Measurements from ENCODE around the gene RAB11A.

RAB11A gene

DNA sequence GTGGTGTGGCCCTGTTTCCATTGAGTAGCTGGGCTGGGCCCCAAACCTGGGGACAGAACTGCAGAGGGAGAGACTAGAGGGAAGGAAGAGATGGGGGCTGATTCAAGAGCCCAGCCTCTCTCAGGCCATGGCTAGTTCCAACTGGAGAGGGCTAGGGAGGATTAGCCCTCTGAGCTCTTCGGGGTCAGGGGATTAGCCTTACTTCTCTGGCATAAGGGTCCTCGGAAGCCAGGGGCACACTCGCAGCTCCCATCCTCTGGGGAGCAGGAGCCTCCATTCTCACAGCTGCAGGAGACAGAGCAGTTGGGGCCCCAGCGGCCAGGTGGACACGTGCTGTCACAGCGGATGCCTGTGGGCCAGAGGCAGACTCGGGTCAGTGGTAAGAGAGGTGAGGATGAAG lies 53.3 kb downstream of the RAB11A start:
- H3K9me2 ChIP-seq (replicated peaks; ENCODE audit: low read depth, low read length) = no peaks in the 10 kb centered on the region
- no peak overlapping the region for H3K9ac ChIP-seq (ENCODE audit: low read depth, low read length, poor library complexity, severe bottlenecking)
- H3K4me3 ChIP-seq (ENCODE audit: low read length, poor library complexity, severe bottlenecking) = no peak overlapping the region
- no peaks in the 10 kb centered on the region for H4K20me1 ChIP-seq (ENCODE audit: insufficient read depth, low read length, poor library complexity, severe bottlenecking)
- TF ChIP-seq, protein P1, sequence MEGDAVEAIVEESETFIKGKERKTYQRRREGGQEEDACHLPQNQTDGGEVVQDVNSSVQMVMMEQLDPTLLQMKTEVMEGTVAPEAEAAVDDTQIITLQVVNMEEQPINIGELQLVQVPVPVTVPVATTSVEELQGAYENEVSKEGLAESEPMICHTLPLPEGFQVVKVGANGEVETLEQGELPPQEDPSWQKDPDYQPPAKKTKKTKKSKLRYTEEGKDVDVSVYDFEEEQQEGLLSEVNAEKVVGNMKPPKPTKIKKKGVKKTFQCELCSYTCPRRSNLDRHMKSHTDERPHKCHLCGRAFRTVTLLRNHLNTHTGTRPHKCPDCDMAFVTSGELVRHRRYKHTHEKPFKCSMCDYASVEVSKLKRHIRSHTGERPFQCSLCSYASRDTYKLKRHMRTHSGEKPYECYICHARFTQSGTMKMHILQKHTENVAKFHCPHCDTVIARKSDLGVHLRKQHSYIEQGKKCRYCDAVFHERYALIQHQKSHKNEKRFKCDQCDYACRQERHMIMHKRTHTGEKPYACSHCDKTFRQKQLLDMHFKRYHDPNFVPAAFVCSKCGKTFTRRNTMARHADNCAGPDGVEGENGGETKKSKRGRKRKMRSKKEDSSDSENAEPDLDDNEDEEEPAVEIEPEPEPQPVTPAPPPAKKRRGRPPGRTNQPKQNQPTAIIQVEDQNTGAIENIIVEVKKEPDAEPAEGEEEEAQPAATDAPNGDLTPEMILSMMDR (conservative IDR thresholded peaks at IDR 0.05; ENCODE audit: low read length) = no peak
- TF ChIP-seq EZH2phosphoT487 (IDR thresholded peaks at IDR 0.05; ENCODE audit: borderline replicate concordance) = no peak
- no peaks in the 10 kb centered on the region for H3K27me3 ChIP-seq (ENCODE audit: insufficient read depth, low read length, poor library complexity, severe bottlenecking)
- H3K36me3 ChIP-seq (ENCODE audit: insufficient read depth, low read length) = no peaks in the 10 kb centered on the region
- H3F3A ChIP-seq (ENCODE audit: low read depth) = no peaks in the 10 kb centered on the region
- no peaks in the 10 kb centered on the region for H3K79me2 ChIP-seq (ENCODE audit: insufficient read depth, low read length)
- H2AFZ ChIP-seq (ENCODE audit: low read length) = no peak overlapping the region
- no peak overlapping the region for H3K4me2 ChIP-seq (ENCODE audit: low read depth, low read length, poor library complexity, severe bottlenecking)
- H3K4me1 ChIP-seq (ENCODE audit: insufficient read depth, low read length, poor library complexity, severe bottlenecking) = no peaks in the 10 kb centered on the region
- no peaks in the 10 kb centered on the region for H3K9me3 ChIP-seq (ENCODE audit: insufficient read depth, low read depth, low read length)

- no peak overlapping the region for H2AFZ ChIP-seq (ENCODE audit: low read length)
- no peaks in the 10 kb centered on the region for H3K9me2 ChIP-seq (replicated peaks; ENCODE audit: low read depth, low read length)
- H3K36me3 ChIP-seq (ENCODE audit: insufficient read depth, low read length) = no peaks in the 10 kb centered on the region
- TF ChIP-seq, protein P1 (conservative IDR thresholded peaks at IDR 0.05; ENCODE audit: low read length) = no peak
- TF ChIP-seq EZH2phosphoT487 (IDR thresholded peaks at IDR 0.05; ENCODE audit: borderline replicate concordance) = no peak
- H4K20me1 ChIP-seq (ENCODE audit: insufficient read depth, low read length, poor library complexity, severe bottlenecking) = no peaks in the 10 kb centered on the region
- no peaks in the 10 kb centered on the region for H3K4me1 ChIP-seq (ENCODE audit: insufficient read depth, low read length, poor library complexity, severe bottlenecking)
- no peaks in the 10 kb centered on the region for H3K27me3 ChIP-seq (ENCODE audit: insufficient read depth, low read length, poor library complexity, severe bottlenecking)
- H3K9me3 ChIP-seq (ENCODE audit: insufficient read depth, low read depth, low read length) = no peaks in the 10 kb centered on the region
- H3F3A ChIP-seq (ENCODE audit: low read depth) = no peaks in the 10 kb centered on the region
- no peaks in the 10 kb centered on the region for H3K79me2 ChIP-seq (ENCODE audit: insufficient read depth, low read length)
- no peak overlapping the region for H3K9ac ChIP-seq (ENCODE audit: low read depth, low read length, poor library complexity, severe bottlenecking)
- no peak overlapping the region for H3K4me3 ChIP-seq (ENCODE audit: low read length, poor library complexity, severe bottlenecking)
- H3K4me2 ChIP-seq (ENCODE audit: low read depth, low read length, poor library complexity, severe bottlenecking) = no peak overlapping the region
Observed at GRCh38 chr15:65923264-65923663, 54.0 kb downstream of the RAB11A start.

- Histone ChIP-seq H2AFZ (ENCODE audit: low read length) (no peak overlapping the region), H3K4me3 (ENCODE audit: low read length, poor library complexity, severe bottlenecking) (no peak overlapping the region), H3K79me2 (ENCODE audit: insufficient read depth, low read length) (no peaks in the 10 kb centered on the region), H3K36me3 (ENCODE audit: insufficient read depth, low read length) (no peaks in the 10 kb centered on the region), H3K4me1 (ENCODE audit: insufficient read depth, low read length, poor library complexity, severe bottlenecking) (no peaks in the 10 kb centered on the region), H3K4me2 (ENCODE audit: low read depth, low read length, poor library complexity, severe bottlenecking) (no peak overlapping the region), H3K9me3 (ENCODE audit: insufficient read depth, low read depth, low read length) (no peaks in the 10 kb centered on the region), H4K20me1 (ENCODE audit: insufficient read depth, low read length, poor library complexity, severe bottlenecking) (no peaks in the 10 kb centered on the region), H3K27me3 (ENCODE audit: insufficient read depth, low read length, poor library complexity, severe bottlenecking) (no peaks in the 10 kb centered on the region), H3F3A (ENCODE audit: low read depth) (no peaks in the 10 kb centered on the region), H3K9ac (ENCODE audit: low read depth, low read length, poor library complexity, severe bottlenecking) (no peak overlapping the region), H3K9me2 (replicated peaks; ENCODE audit: low read depth, low read length) (no peaks in the 10 kb centered on the region)
- no peak for TF ChIP-seq EZH2phosphoT487 (IDR thresholded peaks at IDR 0.05; ENCODE audit: borderline replicate concordance)
- TF ChIP-seq, protein P1 (conservative IDR thresholded peaks at IDR 0.05; ENCODE audit: low read length) = no peak
Observed at GRCh38 chr15:65924004-65924403, 54.7 kb downstream of the RAB11A start.
